Measurements from ENCODE around the gene MMP27.
"Not testable (repeated sequence)": the region's sequence is repeated elsewhere in the genome, so short reads cannot be mapped to it uniquely, and the experiment has no call there.

MMP27 gene

GRCh38 chr11:102705626-102706025, at the start of gene MMP27:
TSS of gene MMP27 (minus strand) at chr11:102705769. CDS start at chr11:102705714, 55 bp downstream.
- no peak for DNase-seq

DNA sequence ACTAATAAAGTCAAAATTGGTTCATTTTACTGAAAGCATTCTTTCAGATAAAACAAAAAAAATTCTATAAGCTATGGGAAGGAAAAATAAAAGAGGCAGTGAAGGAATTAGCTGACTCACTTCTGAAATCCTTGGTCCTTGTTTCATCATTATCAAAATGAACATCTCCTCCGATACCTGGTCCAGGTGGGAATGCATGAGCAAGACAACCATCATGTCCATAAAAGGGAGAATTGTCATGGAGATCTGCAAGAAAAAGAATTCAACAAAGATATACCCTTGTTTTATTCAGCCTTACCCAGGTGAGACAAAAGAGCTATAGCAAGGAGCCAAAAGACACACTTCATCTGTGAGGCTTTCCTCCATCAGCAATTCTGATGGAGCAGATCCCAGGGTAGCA, 47.7 kb upstream of the MMP27 start:
- DNase-seq: no peak

GRCh38 chr11:102751673-102752072, 46.1 kb upstream of the MMP27 start:
- no peak for DNase-seq

DNA sequence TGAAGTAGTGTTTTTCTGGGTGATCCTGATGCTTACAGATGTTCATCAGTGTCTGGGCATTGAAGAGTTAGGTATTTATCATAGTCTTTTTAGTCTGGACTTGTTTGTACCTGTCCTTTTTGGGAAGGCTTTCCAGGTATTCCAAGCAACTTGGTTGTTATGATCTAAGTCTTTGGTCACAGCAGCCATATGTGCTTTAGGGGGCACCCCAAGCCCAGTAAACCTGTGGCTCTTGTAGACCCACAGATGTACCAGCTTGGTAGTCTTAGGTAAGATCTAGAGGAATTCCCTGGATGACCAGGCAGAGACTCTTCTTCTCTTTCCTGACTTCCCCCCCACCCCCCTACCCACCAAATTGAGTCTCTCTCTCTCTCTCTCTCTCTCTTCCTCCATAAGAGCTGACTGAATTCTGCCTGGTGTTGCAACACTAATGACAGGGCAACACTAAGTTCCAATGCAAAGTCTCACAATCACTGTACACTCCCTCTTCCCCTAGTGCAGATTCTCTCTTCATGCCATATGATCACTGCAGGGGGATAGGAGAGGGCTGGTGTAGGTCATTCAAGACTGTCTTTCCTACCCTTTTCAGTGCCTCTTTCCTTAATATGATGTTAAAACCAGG, 43.6 kb upstream of the MMP27 start:
- DNase-seq: no peak

DNA sequence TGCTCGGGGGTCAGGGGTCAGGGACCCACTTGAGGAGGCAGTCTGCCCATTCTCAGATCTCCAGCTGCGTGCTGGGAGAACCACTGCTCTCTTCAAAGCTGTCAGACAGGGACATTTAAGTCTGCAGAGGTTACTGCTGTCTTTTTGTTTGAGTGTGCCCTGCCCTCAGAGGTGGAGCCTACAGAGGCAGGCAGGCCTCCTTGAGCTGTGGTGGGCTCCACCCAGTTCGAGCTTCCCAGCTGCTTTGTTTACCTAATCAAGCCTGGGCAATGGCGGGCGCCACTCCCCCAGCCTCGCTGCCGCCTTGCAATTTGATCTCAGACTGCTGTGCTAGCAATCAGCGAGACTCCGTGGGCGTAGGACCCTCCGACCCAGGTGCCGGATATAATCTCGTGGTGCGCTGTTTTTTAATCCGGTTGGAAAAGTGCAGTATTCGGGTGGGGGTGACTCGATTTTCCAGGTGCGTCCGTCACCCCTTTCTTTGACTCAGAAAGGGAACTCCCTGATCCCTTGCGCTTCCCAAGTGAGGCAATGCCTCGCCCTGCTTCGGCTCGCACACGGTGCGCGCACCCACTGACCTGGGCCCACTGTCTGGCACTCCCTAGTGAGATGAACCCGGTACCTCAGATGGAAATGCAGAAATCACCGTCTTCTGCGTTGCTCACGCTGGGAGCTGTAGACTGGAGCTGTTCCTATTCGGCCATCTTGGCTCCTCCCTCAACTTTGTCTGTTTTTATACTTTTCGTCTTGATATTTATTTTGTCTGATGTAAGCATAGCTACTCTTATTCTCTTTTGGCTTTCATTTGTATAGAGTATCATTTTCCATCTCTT, 41.4 kb upstream of the MMP27 start:
- not testable (repeated sequence) for DNase-seq

- no peak for DNase-seq
Measured at GRCh38 chr11:102734650-102735049, 29.1 kb upstream of the MMP27 start.

DNA sequence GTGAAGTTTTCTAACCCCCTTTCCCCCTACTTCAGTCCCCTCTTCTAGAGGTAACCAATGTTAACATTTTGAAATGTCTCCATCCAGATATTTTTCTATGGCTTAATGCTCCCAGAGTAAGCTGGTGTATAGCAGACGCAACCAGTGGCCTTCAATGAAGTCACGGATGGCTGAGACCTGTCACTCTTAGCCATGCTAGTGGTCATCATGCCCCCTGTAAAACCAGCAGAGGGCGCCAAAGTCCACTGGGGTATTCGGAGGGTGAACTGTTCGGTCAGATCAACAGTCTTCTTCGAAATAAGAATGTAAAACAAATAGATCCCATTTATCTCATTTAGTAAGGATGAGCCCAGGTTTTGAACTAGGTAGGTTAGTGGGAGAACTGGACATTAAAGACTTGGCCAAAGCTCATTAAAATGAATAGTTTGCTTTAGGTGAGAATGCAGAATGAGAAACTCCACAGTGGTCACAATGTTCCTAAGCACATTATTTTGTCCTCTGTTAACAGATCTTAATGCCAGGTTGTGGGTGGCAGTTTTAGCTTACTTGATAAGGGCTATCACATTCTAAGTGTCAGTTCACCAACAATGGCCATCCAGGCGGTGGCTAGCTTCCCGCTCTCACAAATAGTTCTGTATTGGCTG, 27.8 kb upstream of the MMP27 start:
- peak; percentile 65 for DNase-seq

DNA sequence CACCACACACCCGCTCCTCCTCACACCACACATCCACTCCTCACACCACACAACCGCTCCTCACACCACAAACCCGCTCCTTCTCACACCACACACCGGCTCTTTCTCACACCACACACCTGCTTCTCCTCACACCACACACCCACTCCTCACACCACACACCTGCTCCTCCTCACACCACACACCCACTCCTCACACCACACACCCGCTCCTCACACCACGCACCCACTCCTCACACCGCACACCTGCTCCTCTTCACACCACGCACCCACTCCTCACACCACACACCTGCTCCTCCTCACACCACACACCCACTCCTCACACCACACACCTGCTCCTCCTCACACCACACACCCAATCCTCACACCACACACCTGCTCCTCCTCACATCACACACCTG, 25.4 kb upstream of the MMP27 start:
- DNase-seq: not testable (repeated sequence)

GRCh38 chr11:102729849-102730815, 24.6 kb upstream of the MMP27 start:
- no peak for DNase-seq

DNA sequence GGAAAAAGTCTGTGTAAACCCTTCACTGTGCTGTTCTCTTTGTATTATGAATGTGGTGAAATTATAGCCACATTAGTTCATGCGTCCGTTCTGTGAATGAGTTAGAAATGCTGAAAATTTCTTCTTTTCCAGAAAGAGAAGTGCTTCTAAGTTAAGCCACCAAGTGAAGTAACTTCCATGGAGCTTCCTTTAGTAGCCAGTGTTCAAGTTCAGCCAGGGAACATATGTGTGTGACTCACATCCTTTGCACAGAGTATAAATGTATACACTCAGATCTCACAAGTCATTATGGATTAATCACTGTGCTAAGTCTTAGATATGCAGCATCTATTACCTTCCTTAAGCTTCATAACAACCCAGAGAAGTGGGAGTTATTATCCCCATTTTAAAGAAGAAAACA, 22.3 kb upstream of the MMP27 start:
- DNase-seq: no peak

DNA sequence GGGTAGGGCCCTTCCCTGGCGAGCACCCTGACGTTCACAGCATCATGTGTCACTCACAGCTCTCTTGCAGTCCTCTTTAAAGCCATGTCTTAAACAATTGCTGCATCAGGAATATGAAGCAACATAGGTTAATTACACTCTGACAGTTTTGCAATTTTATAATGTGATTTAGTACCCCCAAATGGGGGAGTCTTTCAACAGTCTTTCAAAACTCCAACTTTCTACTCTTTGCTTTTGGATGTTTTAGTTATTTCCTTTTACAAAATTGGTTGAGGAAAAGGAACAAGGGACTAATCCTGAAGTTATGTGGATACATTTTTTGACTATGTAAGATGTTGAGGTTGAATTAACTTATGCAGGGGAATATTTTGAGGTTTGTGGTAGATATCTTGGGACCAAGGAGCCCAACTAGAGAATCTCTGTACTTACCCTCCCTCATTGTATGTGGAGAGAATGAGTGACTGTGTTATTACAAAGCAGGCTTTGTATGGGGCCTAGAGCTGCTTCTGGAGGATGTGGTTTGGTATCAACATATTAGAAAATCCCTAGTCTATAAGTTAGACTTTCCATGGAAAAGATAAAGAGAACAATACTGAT, 19.4 kb upstream of the MMP27 start, which contains the start of gene MMP8:
TSS of gene MMP8 (minus strand) at position 51 of the 597 bp plus-strand sequence. CDS start 99 bp downstream, outside the sequence.
- no peak for DNase-seq

- DNase-seq: no peak
Measured at GRCh38 chr11:102722821-102723220, 17.3 kb upstream of the MMP27 start.

- no peak for DNase-seq
Measured at GRCh38 chr11:102719620-102720277, 14.2 kb upstream of the MMP27 start.

GRCh38 chr11:102717280-102717679, 11.7 kb upstream of the MMP27 start:
- no peak for DNase-seq

- no peak for DNase-seq
Measured at GRCh38 chr11:102716527-102716926, 11.0 kb upstream of the MMP27 start.

GRCh38 chr11:102712137-102712536, 6.6 kb upstream of the MMP27 start:
- DNase-seq: no peak

GRCh38 chr11:102709201-102709945, 3.8 kb upstream of the MMP27 start:
- no peak for DNase-seq

GRCh38 chr11:102708654-102709053, 3.1 kb upstream of the MMP27 start:
- no peak for DNase-seq

DNA sequence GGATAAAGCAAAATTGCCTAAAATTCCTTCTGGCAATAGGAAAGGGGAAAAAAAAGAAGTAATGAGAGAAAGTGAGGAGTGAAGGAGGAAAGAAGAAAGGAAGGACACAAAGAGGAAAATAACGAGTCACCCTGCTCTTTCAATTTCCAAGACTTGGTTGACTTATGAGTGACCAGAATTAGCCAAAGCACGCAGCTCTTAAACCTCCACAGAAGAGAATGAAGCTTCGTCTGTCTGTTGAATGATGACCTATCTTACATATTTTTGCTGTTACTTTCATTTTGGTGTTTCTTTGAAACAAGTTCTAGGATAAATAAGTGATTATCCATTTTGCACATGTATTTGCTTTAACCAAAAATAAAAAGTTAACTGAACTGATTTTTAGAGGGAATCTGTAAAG, 728 bp downstream of the MMP27 start:
- DNase-seq: no peak

- no peak for DNase-seq
Measured at GRCh38 chr11:102703826-102704493, 1.6 kb downstream of the MMP27 start.

All from stimulated activated CD4-positive, alpha-beta T cell treated with anti-CD3 and anti-CD28 coated beads, Interleukin-15, amount 100 ng/mL, for 24 hours (primary cell).